ENCODE measurements around the gene TMEM127.

- TF ChIP-seq CTCF (IDR thresholded peaks at IDR 0.05) (no peak), POLR2AphosphoS5 (IDR thresholded peaks at IDR 0.05) (no peak), EP300 (IDR thresholded peaks at IDR 0.05; ENCODE audit: low read depth) (no peak), POLR2A (IDR thresholded peaks at IDR 0.05) (no peak)
Measured at GRCh38 chr2:96245609-96246390, 20.0 kb downstream of the TMEM127 start.
